Neural progenitor cell (in vitro differentiated cells): ENCODE data around the gene CD200R1. TPM values are rescaled to one million over a fixed set of nuclear protein-coding genes. Genes with fewer than 3 reads are reported as not detected.

ENCODE experiments used
- DNase-seq: peaks from one replicate; pipeline ENCODE4 v3.0.0-alpha.2; 2016; ENCODE audit warnings: low spot score
- H2AFZ ChIP-seq: fragments of 200-600 bp; sonication (generic); replicated peaks from 2 replicates; pipeline ENCODE4 v1.6.1; 2016; ENCODE audit warnings: antibody characterized with exemption
- H3F3A ChIP-seq: fragments of 200-600 bp; sonication (generic); 2 replicates; pipeline ENCODE4 v1.6.1; 2016; ENCODE audit warnings: antibody characterized with exemption, low read depth
- H3K27ac ChIP-seq: fragments of 200-600 bp; sonication (generic); 2 replicates; pipeline ENCODE4 v1.5.1; 2016; ENCODE audit warnings: mild to moderate bottlenecking
- H3K27me3 ChIP-seq: fragments of 200-600 bp; sonication (generic); 2 replicates; pipeline ENCODE4 v1.6.1; 2016; ENCODE audit warnings: mild to moderate bottlenecking, moderate library complexity
- H3K36me3 ChIP-seq: fragments of 200-600 bp; sonication (generic); 2 replicates; pipeline ENCODE4 v1.5.1; 2016
- H3K4me1 ChIP-seq: fragments of 200-600 bp; sonication (generic); 2 replicates; pipeline ENCODE4 v1.6.1; 2016; ENCODE audit warnings: mixed run types
- H3K4me2 ChIP-seq: fragments of 200-600 bp; sonication (generic); 2 replicates; pipeline ENCODE4 v1.6.1; 2016
- H3K4me3 ChIP-seq: fragments of 200-600 bp; sonication (generic); 2 replicates; pipeline ENCODE4 v1.5.1; 2016
- H3K79me2 ChIP-seq: fragments of 200-600 bp; sonication (generic); 2 replicates; pipeline ENCODE4 v1.6.1; 2016; ENCODE audit warnings: low read depth
- H3K9ac ChIP-seq: fragments of 200-600 bp; sonication (generic); 2 replicates; pipeline ENCODE4 v1.6.1; 2016
- H3K9me3 ChIP-seq: fragments of 200-600 bp; sonication (generic); 2 replicates; pipeline ENCODE4 v1.5.1; 2016; ENCODE audit warnings: low read depth
- H4K20me1 ChIP-seq: fragments of 200-600 bp; sonication (generic); 2 replicates; pipeline ENCODE4 v1.6.1; 2016; ENCODE audit warnings: low read depth
- H3K27ac Mint-ChIP-seq: 3 replicates; pipeline ENCODE4 v1.8.0; 2021; ENCODE audit warnings: mixed read lengths
- H3K27me3 Mint-ChIP-seq: 2 replicates; pipeline ENCODE4 v1.8.0; 2022; ENCODE audit warnings: low read depth, mild to moderate bottlenecking, inconsistent platforms, moderate library complexity, mixed read lengths; ENCODE audit not compliant: insufficient read depth
- H3K36me3 Mint-ChIP-seq: 3 replicates; pipeline ENCODE4 v1.8.0; 2021; ENCODE audit warnings: mixed read lengths
- H3K4me1 Mint-ChIP-seq: 3 replicates; pipeline ENCODE4 v1.8.0; 2021; ENCODE audit warnings: mixed read lengths
- H3K4me3 Mint-ChIP-seq: 3 replicates; pipeline ENCODE4 v1.8.0; 2021; ENCODE audit warnings: mild to moderate bottlenecking, moderate library complexity, mixed read lengths
- H3K9me3 Mint-ChIP-seq: 3 replicates; pipeline ENCODE4 v1.8.0; 2020; ENCODE audit warnings: mixed read lengths
- EZH2 ChIP-seq: fragments of 200-600 bp; sonication (generic); IDR thresholded peaks from 2 replicates; pipeline ENCODE4 v1.6.1; 2017; ENCODE audit warnings: antibody characterized with exemption, mild to moderate bottlenecking, moderate library complexity
- total RNA-seq: library from RNA; depleted of rRNA; stranded (reverse); fragments of >200 nt; gene quantifications from 2 replicates; pipeline ENCODE4 v1.2.3, GENCODE V29; 2015; ENCODE audit warnings: low replicate concordance

Gene CD200R1
- total RNA-seq, 1 donor from 2014 or later: not detected

DNA sequence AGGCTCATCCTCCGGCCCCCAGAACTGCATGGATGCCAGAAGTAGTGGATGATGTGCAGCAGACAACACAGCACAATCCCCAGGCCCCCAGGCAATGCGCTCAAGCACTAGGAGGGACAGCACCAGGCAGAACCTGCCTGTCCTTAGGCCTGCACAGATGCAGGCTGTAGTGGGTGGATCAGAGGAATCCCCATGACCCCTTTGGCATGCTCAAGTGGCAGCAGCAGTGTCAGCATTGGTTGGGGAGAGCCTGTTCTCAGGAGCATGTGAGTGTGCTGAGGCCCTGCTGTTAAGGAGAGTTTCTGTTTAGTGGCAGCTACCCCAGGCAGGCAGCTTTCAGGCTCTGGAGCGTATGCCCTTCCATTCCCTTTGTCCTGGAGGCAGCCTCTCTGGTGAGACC, 103.2 kb downstream of the CD200R1 start:
- Mint-ChIP-seq H3K4me3 (no peak overlapping the region), H3K4me1 (no peaks in the 10 kb centered on the region), H3K27me3 (peaks cover 4% of the 10 kb centered on the region), H3K36me3 (no peaks in the 10 kb centered on the region), H3K27ac (no peak overlapping the region), H3K9me3 (peaks cover 16% of the 10 kb centered on the region)
- no peaks in the 10 kb centered on the region for H3K36me3 ChIP-seq
- peak overlapping the region; percentile 46 for H2AFZ ChIP-seq
- no peaks in the 10 kb centered on the region for H3K27me3 ChIP-seq
- TF ChIP-seq EZH2: no peak
- no peak overlapping the region for H3K9ac ChIP-seq
- no peaks in the 10 kb centered on the region for H3K9me3 ChIP-seq
- no peaks in the 10 kb centered on the region for H4K20me1 ChIP-seq
- no peaks in the 10 kb centered on the region for H3F3A ChIP-seq
- H3K79me2 ChIP-seq: no peaks in the 10 kb centered on the region
- no peak overlapping the region for H3K27ac ChIP-seq
- no peak for DNase-seq
- H3K4me1 ChIP-seq: no peaks in the 10 kb centered on the region
- no peak overlapping the region for H3K4me3 ChIP-seq
- H3K4me2 ChIP-seq: no peak overlapping the region

Other genes with a start within 250 kb of the CD200R1 start
- not detected in 2 replicates for gene CD200R1L, start 128.2 kb downstream of the CD200R1 start, total RNA-seq
- gene GTPBP8, start 15.9 kb upstream of the CD200R1 start, total RNA-seq: 30.9 and 32.9 TPM in 2 replicates
- 35.2 and 57.3 TPM in 2 replicates for gene BOC, start 236.5 kb upstream of the CD200R1 start, total RNA-seq